Activated CD8-positive, alpha-beta memory T cell treated with anti-CD3 and anti-CD28 coated beads for 1 hour (primary cell): ENCODE measurements around the gene RPL35A.
"Not testable (repeated sequence)": the region's sequence is repeated elsewhere in the genome, so short reads cannot be mapped to it uniquely, and the experiment has no call there.

Experiments used
- DNase-seq, 2 donors: peaks; one replicate each; pipeline ENCODE4 v3.0.0-alpha.2; 2020; ENCODE audit warnings: low read depth in 1 of 2; ENCODE audit errors: extremely low read depth in 1 of 2

The RPL35A gene

GRCh38 chr3:197949778-197950676 is at the start of gene RPL35A:
TSS of gene RPL35A (plus strand) at chr3:197950190. CDS start at chr3:197950968, 778 bp downstream.
- DNase-seq = peak; percentile 58 to 64

GRCh38 chr3:197901626-197902025 is 48.4 kb upstream of the RPL35A start:
- no peak for DNase-seq

- peak; percentile 34 to 57 for DNase-seq
Observed at GRCh38 chr3:197906023-197906849, 43.8 kb upstream of the RPL35A start.

GRCh38 chr3:197906850-197907187 is 43.2 kb upstream of the RPL35A start:
- DNase-seq = no peak

- no peak for DNase-seq
Observed at GRCh38 chr3:197907196-197907595, 42.8 kb upstream of the RPL35A start.

- DNase-seq = not testable (repeated sequence)
Observed at GRCh38 chr3:197908550-197908949, 41.4 kb upstream of the RPL35A start.

- no peak for DNase-seq
Observed at GRCh38 chr3:197908957-197909701, 40.9 kb upstream of the RPL35A start.

- DNase-seq = no peak
Observed at GRCh38 chr3:197912741-197913476, 37.1 kb upstream of the RPL35A start.

- DNase-seq = no peak
Observed at GRCh38 chr3:197913641-197914380, 36.2 kb upstream of the RPL35A start.

- DNase-seq = not testable (repeated sequence)
Observed at GRCh38 chr3:197921429-197922275, 28.3 kb upstream of the RPL35A start.

- no peak for DNase-seq
Observed at GRCh38 chr3:197926418-197926817, 23.6 kb upstream of the RPL35A start.

- not testable (repeated sequence) for DNase-seq
Observed at GRCh38 chr3:197927578-197927977, 22.4 kb upstream of the RPL35A start.

GRCh38 chr3:197936819-197937384 is 13.1 kb upstream of the RPL35A start:
- DNase-seq = no peak

- DNase-seq = no peak
Observed at GRCh38 chr3:197940745-197941384, 9.1 kb upstream of the RPL35A start.

GRCh38 chr3:197942956-197943556 is 6.9 kb upstream of the RPL35A start:
- DNase-seq = no peak

- DNase-seq = no peak
Observed at GRCh38 chr3:197949191-197949777, 706 bp upstream of the RPL35A start.

GRCh38 chr3:197950677-197951061 is 679 bp downstream of the RPL35A start:
- no peak for DNase-seq
